ENCODE data around the gene CBY2. TPM values are rescaled to one million over a fixed set of nuclear protein-coding genes. Genes with fewer than 3 reads are reported as not detected.

Gene CBY2
- total RNA-seq, 4 donors from 2014 or later: not detected

DNA sequence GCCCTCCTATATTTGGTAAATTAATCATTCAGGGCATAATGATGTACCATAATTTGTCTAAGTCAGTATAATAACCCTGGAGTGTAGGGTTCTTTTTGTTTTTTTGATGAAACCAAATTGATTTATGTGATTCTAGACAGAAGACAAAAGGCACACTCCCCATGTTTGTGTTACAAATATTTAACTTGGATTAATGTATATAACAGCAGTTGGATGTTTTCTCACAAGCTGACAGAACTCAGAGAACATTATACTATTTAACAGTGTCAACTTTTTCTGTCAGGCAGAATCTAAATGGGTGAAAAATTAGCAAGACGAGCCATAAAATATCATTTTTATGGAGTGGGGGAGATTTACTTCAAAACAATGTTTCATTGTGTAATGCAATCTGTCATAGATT is 15.2 kb downstream of the CBY2 start:
- 54 to 57% methylated on average over 1 of the region's 1 CpG for WGBS, 2 donors
- peaks cover 0 to 5% (median 0%) of the 10 kb centered on the region in 3 donors for H3K9me3 ChIP-seq

DNA sequence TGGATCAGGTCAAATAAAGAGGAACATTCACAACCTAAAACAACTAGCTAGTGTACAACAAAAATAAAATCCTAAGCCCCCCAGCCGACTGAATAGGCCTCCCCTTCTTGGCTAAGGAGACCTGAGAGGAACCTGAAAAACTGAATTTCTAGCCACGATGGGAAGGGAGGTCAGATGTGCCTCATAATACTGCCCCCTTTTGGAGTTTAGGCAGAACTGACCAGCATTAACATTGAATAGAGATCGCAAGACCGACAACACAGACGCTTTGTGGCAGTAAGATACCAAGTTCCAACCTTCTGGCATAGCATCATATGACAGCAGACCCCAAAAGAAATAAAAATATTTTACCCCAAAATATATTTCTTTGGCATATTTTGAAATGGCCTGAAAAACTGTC is 15.9 kb downstream of the CBY2 start:
- intact Hi-C loops (cut with DNase I): no loop called here
- Histone ChIP-seq H3K36me3 (no peaks in the 10 kb centered on the region), H3K4me1 (no peaks in the 10 kb centered on the region), H3K9me3 (peaks cover 0 to 3% (median 0%) of the 10 kb centered on the region in 3 donors), H3K4me3 (no peak overlapping the region), H3K27ac (no peak overlapping the region), H3K27me3 (no peaks in the 10 kb centered on the region)
- no peak for DNase-seq
- TF ChIP-seq, protein P1, sequence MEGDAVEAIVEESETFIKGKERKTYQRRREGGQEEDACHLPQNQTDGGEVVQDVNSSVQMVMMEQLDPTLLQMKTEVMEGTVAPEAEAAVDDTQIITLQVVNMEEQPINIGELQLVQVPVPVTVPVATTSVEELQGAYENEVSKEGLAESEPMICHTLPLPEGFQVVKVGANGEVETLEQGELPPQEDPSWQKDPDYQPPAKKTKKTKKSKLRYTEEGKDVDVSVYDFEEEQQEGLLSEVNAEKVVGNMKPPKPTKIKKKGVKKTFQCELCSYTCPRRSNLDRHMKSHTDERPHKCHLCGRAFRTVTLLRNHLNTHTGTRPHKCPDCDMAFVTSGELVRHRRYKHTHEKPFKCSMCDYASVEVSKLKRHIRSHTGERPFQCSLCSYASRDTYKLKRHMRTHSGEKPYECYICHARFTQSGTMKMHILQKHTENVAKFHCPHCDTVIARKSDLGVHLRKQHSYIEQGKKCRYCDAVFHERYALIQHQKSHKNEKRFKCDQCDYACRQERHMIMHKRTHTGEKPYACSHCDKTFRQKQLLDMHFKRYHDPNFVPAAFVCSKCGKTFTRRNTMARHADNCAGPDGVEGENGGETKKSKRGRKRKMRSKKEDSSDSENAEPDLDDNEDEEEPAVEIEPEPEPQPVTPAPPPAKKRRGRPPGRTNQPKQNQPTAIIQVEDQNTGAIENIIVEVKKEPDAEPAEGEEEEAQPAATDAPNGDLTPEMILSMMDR (IDR thresholded peaks at IDR 0.05): peak in 5 of 6 experiments; percentile 10 to 51 (median 15)
- no peak for TF ChIP-seq POLR2A (IDR thresholded peaks at IDR 0.05)
- WGBS, 2 donors: 51 to 56% methylated on average over 5 of the region's 5 CpGs

More for the DNA sequence above, 15.2 kb downstream of the CBY2 start:
- H3K27ac ChIP-seq: no peak overlapping the region
- no peak overlapping the region for H3K4me3 ChIP-seq
- H3K36me3 ChIP-seq: no peaks in the 10 kb centered on the region
- no peaks in the 10 kb centered on the region for H3K4me1 ChIP-seq
- no peak for DNase-seq
- intact Hi-C loops (cut with DNase I): no loop called here
- no peaks in the 10 kb centered on the region for H3K27me3 ChIP-seq
- TF ChIP-seq POLR2A (IDR thresholded peaks at IDR 0.05): no peak
- TF ChIP-seq, protein P1 (IDR thresholded peaks at IDR 0.05): no peak

DNA sequence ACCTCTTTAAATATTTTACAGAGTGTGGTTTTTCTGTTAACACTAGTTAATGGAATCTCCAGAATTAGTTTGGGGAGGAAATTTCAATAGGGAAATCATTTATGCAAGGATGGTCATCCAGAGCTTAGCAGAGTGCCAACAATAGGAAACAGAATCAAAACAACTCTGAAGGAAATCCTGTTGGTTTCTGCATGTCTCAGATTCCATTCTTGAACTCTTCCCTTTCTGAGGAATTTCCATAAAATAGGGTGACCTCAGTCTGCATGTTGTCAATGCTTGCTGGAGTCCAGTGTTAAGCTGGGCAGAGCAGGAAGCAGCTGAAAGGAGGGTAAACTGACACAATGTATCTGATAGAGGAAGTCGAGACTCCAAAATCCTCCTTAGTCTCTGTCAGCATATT is 16.9 kb downstream of the CBY2 start:
- no peak for DNase-seq
- no peak for TF ChIP-seq POLR2A (IDR thresholded peaks at IDR 0.05)
- TF ChIP-seq, protein P1 (IDR thresholded peaks at IDR 0.05): no peak
- H3K4me3 ChIP-seq: no peak overlapping the region
- H3K27me3 ChIP-seq: no peaks in the 10 kb centered on the region
- H3K27ac ChIP-seq: no peak overlapping the region
- 45 to 74% methylated on average over 1 of the region's 1 CpG for WGBS, 2 donors
- intact Hi-C loops (cut with DNase I): no loop called here
- H3K36me3 ChIP-seq: no peaks in the 10 kb centered on the region
- no peaks in the 10 kb centered on the region for H3K4me1 ChIP-seq
- no peaks in the 10 kb centered on the region for H3K9me3 ChIP-seq

DNA sequence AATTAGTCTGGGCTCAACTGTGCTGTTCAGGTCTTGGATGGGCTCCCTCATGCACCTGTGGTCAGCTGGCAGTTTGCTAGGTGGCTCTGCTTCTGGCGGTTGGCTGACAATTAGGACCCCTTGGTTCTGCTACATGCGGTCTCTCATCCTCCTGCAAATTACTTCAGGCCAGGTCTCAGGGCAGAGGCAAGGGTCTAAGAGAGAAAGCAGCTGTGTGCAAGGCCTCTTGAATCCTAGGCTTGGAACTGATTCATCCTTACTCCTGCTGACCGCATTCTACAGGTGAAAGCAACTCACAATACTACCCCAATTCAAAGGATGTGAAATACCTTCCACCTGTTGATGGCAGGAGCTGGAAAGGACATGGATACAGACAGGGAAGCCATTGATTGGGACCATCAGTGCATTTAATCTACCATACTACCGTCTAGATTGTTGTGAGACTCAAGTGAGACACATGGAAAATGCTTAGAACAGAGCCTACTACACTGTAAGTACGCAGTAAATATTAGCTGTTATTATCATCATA is 19.1 kb downstream of the CBY2 start:
- 62 to 90% methylated on average over 3 to 5 of the region's 5 CpGs for WGBS, 2 donors
- intact Hi-C loops (cut with DNase I): no loop called here
- Histone ChIP-seq H3K27ac (no peak overlapping the region), H3K9me3 (no peaks in the 10 kb centered on the region), H3K4me3 (no peak overlapping the region), H3K36me3 (no peaks in the 10 kb centered on the region), H3K27me3 (no peaks in the 10 kb centered on the region), H3K4me1 (no peaks in the 10 kb centered on the region)
- no peak for DNase-seq
- TF ChIP-seq, protein P1 (IDR thresholded peaks at IDR 0.05): no peak
- no peak for TF ChIP-seq POLR2A (IDR thresholded peaks at IDR 0.05)

DNA sequence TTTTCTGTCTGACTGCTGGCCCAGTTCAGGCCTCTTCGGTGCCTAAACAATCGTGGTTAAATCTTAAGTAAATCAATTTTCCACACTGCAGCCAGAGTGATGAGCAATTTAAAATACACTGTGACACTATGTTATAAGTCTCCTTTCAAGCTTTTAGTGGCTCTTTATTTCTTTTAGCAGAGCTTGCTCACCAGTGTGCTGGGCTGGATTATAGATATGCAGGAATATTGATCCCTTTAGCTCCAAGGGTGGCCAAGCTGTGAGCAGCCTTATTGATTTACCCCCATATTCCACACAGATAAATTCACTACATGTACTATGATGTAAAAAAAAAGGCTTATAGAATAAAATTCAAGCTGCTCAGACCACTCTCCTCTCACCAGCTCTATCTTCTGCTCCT is 21.7 kb downstream of the CBY2 start:
- no peaks in the 10 kb centered on the region for H3K9me3 ChIP-seq
- no peaks in the 10 kb centered on the region for H3K27me3 ChIP-seq
- no peak for TF ChIP-seq POLR2A (IDR thresholded peaks at IDR 0.05)
- TF ChIP-seq, protein P1 (IDR thresholded peaks at IDR 0.05): no peak
- H3K36me3 ChIP-seq: no peaks in the 10 kb centered on the region
- intact Hi-C loops (cut with DNase I): no loop called here
- no peaks in the 10 kb centered on the region for H3K4me1 ChIP-seq
- DNase-seq: no peak
- no peak overlapping the region for H3K27ac ChIP-seq
- H3K4me3 ChIP-seq: no peak overlapping the region
- 60 to 67% methylated on average over 2 of the region's 2 CpGs for WGBS, 2 donors

Measured in esophagus squamous epithelium (tissue), 5 donors.